A549 (cell line): ENCODE measurements around the gene EGFL7.

ENCODE experiments used
- CTCF ChIP-seq: fragments of >200 bp; sonication (Bioruptor Twin); formaldehyde crosslinking; IDR thresholded peaks from 3 replicates; pipeline ENCODE4 v1.5.1; 2016
- EP300 ChIP-seq, 2 experiments: fragments of >200 bp; sonication (Bioruptor Twin); formaldehyde crosslinking; IDR thresholded peaks; 2 replicates in 1 of 2; 3 replicates in 1 of 2; pipeline ENCODE4 v1.6.1; 2016 to 2017
- MAX ChIP-seq: IDR thresholded peaks from 2 replicates; pipeline ENCODE4 v1.6.1; 2012
- POLR2A ChIP-seq: IDR thresholded peaks from 2 replicates; pipeline ENCODE4 v1.6.1; 2012; ENCODE audit warnings: mild to moderate bottlenecking, low read length
- RAD21 ChIP-seq, 2 experiments: fragments of >200 bp in 1 of 2; sonication (Bioruptor Twin) in 1 of 2; formaldehyde crosslinking in 1 of 2; IDR thresholded peaks in 1 of 2; conservative IDR thresholded peaks in 1 of 2; 2 replicates in 1 of 2; 3 replicates in 1 of 2; pipeline ENCODE4 v1.6.1; 2012 to 2018; ENCODE audit warnings: inconsistent platforms in 1 of 2
- SMC3 ChIP-seq: fragments of >200 bp; sonication (Bioruptor Twin); formaldehyde crosslinking; IDR thresholded peaks from 3 replicates; pipeline ENCODE4 v1.6.1; 2018; ENCODE audit warnings: inconsistent platforms

- no peak for TF ChIP-seq CTCF
- no peak for TF ChIP-seq POLR2A
- no peak for TF ChIP-seq SMC3
- TF ChIP-seq RAD21 (conservative IDR thresholded peaks at IDR 0.05 in 1 of 2, IDR thresholded peaks at IDR 0.05 in 1 of 2): no peak
- TF ChIP-seq MAX: no peak
- TF ChIP-seq EP300 (IDR thresholded peaks at IDR 0.05): no peak
These were observed 5.7 kb upstream of the EGFL7 start for GRCh38 chr9:136656795-136657611.
